NT2/D1 (cell line): ENCODE results near the gene RPTOR.

Experiments
- DNase-seq: peaks from one replicate; pipeline ENCODE4 v3.0.0-alpha.2; 2011; ENCODE audit warnings: low read depth, low spot score
- H3K27me3 ChIP-seq: 2 replicates; pipeline ENCODE4 v1.6.0; 2011; ENCODE audit warnings: mild to moderate bottlenecking; ENCODE audit not compliant: insufficient read length, insufficient read depth
- H3K36me3 ChIP-seq: 2 replicates; pipeline ENCODE4 v1.6.1; 2011; ENCODE audit warnings: mild to moderate bottlenecking, low read length, mixed read lengths; ENCODE audit not compliant: insufficient read depth, insufficient read length
- H3K4me1 ChIP-seq: 2 replicates; pipeline ENCODE4 v1.5.1; 2011; ENCODE audit not compliant: insufficient read depth, insufficient read length
- H3K4me3 ChIP-seq: 2 replicates; pipeline ENCODE4 v1.5.1; 2011; ENCODE audit warnings: low read depth; ENCODE audit not compliant: insufficient read length
- H3K9ac ChIP-seq: 2 replicates; pipeline ENCODE4 v1.6.0; 2011; ENCODE audit warnings: low read depth; ENCODE audit not compliant: insufficient read length
- H3K9me3 ChIP-seq: 2 replicates; pipeline ENCODE4 v1.5.1; 2011; ENCODE audit warnings: mild to moderate bottlenecking, low read length; ENCODE audit not compliant: insufficient read depth
- SUZ12 ChIP-seq: IDR thresholded peaks from 2 replicates; pipeline ENCODE4 v1.6.1; 2011; ENCODE audit not compliant: insufficient read length, insufficient read depth; ENCODE audit errors: extremely low read depth
- YY1 ChIP-seq: IDR thresholded peaks from 2 replicates; pipeline ENCODE4 v1.6.1; 2011; ENCODE audit not compliant: insufficient read length, insufficient read depth
- ZNF274 ChIP-seq: IDR thresholded peaks from 2 replicates; pipeline ENCODE4 v1.6.1; 2011; ENCODE audit warnings: mild to moderate bottlenecking, low read depth, low read length

RPTOR gene

DNA sequence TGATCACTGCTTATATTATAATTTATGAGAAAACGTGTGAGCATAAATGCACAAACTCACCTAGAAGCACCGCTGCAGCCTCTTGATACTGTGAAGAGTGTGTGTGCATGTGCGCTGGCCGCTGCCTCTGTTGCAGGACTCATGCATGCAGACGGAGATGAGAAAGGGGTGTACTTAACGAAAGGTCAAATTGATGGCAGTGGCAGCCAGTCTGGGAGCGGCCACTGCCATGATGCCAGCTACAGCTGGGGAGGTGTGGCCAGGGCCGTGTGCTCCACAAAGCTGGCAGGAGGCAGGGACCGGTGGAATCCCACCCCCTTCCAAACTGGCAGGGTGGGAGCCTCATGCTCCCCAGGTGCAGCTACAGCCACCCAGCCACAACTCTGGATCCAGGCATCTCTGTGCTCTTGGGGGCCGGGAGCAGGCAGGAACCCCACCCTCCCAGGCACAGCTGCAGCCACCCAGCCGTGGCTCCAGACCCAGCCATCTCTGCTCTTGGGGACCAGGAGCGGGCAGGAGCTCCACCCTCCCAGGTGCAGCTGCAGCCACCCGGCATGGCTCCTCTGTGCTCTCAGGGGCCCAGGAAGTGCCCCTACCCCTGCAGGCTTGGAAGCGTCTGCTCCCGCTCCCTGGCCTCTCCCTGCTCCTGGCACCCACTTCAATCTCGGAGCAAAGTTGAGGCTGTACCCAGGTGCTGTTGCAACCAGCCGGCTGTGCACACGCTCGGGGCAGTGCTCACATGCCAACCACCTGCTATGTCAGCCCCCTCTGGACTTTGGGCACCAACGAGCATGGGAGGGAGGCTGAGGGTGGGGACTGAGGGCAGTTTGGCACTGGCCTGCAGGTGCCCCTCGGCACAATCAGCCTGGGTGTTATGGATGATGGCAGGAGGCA, 369.5 kb downstream of the RPTOR start:
- no peaks in the 10 kb centered on the region for H3K4me1 ChIP-seq
- H3K36me3 ChIP-seq = peaks cover 51% of the 10 kb centered on the region

DNA sequence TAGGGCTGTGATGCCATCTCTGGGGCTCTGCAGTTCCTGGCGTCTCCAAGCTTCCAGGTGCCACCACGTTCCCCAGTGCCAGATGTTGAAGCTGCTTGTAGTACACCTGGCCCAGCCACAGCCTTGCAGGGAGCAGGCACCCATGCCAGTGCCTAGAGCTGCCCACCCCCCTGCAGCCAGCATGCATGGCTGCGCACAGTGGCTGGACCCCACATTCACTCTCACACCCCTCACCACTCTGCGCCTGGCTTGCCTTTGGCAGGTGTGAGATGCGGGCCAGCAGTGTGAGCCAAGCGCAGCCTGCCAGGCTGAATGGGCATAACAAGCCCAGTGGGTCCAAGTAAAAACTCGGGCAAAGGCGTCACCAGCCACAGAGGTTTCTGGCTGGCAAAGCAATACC, 371.6 kb downstream of the RPTOR start:
- peaks cover 30% of the 10 kb centered on the region for H3K9me3 ChIP-seq
- H3K27me3 ChIP-seq = no peaks in the 10 kb centered on the region
- no peaks in the 10 kb centered on the region for H3K4me1 ChIP-seq
- peaks cover 49% of the 10 kb centered on the region for H3K36me3 ChIP-seq
- TF ChIP-seq SUZ12 (no peak), ZNF274 (no peak), YY1 (no peak)
- no peak overlapping the region for H3K9ac ChIP-seq
- DNase-seq = no peak
- no peak overlapping the region for H3K4me3 ChIP-seq

More for the DNA sequence above, 369.5 kb downstream of the RPTOR start:
- Histone ChIP-seq H3K4me3 (no peak overlapping the region), H3K9me3 (peaks cover 30% of the 10 kb centered on the region), H3K27me3 (no peaks in the 10 kb centered on the region), H3K9ac (no peak overlapping the region)
- TF ChIP-seq SUZ12 (no peak), YY1 (no peak), ZNF274 (no peak)
- DNase-seq = no peak

DNA sequence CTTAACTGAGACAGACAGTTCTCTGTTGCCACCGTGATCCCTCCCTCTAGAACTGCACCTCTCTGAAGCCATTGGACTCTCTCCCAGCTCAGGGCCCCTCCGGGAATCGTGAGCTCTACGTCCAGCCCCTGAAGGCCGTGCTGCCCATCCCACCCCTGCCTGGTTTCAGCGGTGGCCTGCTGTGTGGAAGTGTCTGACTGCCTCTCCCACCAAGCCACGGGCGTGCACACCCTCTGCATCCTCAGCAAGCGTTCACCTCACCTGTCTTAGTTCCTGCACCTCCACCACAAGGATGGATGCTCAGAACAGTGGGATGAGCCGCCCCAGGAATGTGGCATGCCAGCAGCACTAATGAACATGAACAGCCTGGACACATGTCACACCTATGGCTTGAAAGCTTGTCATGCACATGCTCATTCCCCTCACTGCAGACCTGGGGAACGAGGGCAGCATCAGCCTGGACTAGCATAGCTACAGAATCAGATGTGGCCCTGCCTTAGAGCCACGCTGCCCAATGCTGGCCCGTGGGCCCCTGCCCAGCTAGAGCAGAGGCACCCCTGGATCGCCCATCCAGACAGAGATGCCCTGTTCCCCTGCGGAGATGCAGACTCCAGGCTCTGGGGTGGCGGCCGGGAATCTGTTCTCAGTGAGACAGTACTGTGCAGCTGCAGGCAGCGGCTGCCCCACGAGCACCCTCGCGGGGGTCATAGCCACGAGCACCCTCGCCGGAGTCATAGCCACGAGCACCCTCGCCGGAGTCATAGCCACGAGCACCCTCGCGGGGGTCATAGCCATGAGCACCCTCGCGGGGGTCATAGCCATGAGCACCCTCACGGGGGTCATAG, 373.3 kb downstream of the RPTOR start:
- TF ChIP-seq ZNF274 (no peak), YY1 (no peak), SUZ12 (no peak)
- no peaks in the 10 kb centered on the region for H3K27me3 ChIP-seq
- DNase-seq = no peak
- H3K4me1 ChIP-seq = no peaks in the 10 kb centered on the region
- H3K4me3 ChIP-seq = no peak overlapping the region
- peaks cover 45% of the 10 kb centered on the region for H3K36me3 ChIP-seq
- H3K9me3 ChIP-seq = peaks cover 30% of the 10 kb centered on the region
- no peak overlapping the region for H3K9ac ChIP-seq

DNA sequence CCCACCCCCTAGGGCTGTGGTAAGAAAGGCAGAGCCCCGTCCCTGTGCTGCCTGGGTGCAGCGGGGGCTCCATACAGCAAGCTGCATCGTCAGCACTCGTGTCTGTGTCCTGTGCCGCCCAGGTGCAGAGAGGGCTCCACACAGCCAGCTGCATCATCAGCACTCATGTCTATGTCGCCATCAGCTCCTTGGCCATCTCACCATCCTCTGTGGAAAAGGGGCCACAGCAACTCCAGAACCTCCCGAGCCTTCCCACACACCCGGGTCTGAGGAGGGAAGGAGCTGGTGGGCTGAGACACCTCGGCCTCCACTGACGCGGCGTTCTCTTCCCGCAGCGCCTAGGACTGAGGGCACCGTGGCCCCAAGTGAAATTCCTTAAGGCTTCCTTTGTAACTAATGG, 374.1 kb downstream of the RPTOR start:
- Histone ChIP-seq H3K9me3 (peaks cover 25% of the 10 kb centered on the region), H3K9ac (no peak overlapping the region), H3K27me3 (no peaks in the 10 kb centered on the region), H3K4me1 (no peaks in the 10 kb centered on the region), H3K36me3 (peaks cover 48% of the 10 kb centered on the region), H3K4me3 (no peak overlapping the region)
- DNase-seq = no peak
- TF ChIP-seq SUZ12 (no peak), YY1 (no peak), ZNF274 (no peak)

DNA sequence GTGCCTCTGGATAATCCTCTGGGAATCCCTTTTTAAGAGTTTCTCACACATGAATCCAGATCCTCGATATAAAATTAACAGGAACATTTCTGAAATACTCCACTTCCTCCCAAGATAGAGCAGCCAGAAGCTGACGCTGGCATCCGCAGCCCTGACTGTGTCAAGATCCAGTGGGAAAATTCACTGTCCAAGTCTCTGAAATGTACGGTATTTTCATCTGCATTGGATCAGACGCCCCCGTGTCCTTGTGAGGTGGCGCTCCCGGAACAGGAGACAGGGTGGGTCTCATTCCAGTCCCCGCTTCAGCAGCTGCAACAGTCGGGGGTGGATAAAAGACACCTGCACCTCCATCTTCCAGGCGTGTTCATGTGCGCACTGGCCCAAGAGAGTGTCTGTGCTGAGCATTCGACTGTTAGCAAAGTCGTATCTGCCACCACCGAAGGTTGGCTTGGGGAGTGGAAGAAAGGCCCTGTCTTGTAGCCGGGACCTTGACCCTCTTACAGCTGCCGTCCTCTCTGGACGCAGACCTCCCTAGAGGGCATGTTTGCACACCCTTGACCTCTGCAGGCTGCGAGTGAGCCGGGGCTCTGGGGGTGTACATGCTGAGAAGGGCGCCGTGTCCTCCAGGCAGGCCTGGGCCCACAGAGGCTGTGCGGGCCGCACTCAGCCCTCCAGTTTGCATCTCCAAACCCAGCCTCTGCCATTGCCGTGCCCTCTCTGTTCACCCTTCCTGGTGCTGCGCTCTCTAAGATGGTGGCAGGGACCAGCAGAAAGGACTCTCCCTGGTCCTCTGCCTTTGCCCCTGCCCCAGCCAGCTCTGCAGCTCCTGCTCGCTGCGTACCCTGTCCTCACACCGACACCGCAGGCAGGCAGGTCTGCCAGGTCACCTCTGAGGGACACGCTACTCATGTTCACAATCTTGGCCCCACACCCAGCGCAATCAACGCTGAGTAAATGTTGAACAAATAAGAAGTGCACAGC, 375.0 kb downstream of the RPTOR start:
- H3K36me3 ChIP-seq = peaks cover 43% of the 10 kb centered on the region
- H3K9ac ChIP-seq = no peak overlapping the region
- no peak for DNase-seq
- no peak overlapping the region for H3K4me3 ChIP-seq
- peaks cover 16% of the 10 kb centered on the region for H3K9me3 ChIP-seq
- H3K27me3 ChIP-seq = no peaks in the 10 kb centered on the region
- TF ChIP-seq ZNF274 = no peak
- no peaks in the 10 kb centered on the region for H3K4me1 ChIP-seq

DNA sequence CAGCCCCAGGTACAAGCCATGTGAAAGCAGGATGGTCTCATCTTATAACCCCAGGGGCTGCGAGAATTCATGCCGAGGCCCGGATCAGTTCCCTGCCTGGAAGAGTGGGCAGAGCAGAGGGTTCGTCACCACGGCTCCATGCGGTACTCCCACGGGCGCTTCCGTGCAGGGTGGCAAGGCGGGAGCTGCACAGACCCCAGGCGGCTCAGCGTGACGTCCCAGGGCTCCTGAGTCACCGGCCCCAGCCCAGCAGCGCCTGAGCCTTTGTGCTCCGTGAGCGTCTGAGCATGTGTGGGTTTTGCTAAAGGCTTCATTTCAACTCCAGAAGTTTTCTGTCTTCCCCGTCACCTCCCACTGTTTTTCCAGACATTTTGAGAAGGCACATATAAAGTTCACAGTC, 375.8 kb downstream of the RPTOR start:
- peaks cover 10% of the 10 kb centered on the region; the same call in 1 of the 2 replicates for H3K9me3 ChIP-seq
- peaks cover 49% of the 10 kb centered on the region for H3K36me3 ChIP-seq

More for the DNA sequence above, 375.8 kb downstream of the RPTOR start:
- Histone ChIP-seq H3K27me3 (no peaks in the 10 kb centered on the region), H3K9ac (no peak overlapping the region), H3K4me1 (no peaks in the 10 kb centered on the region), H3K4me3 (no peak overlapping the region)
- DNase-seq = no peak
- no peak for TF ChIP-seq SUZ12
- no peak for TF ChIP-seq ZNF274
- no peak for TF ChIP-seq YY1
